ENCODE measurements around the gene CDC20B.

The CDC20B gene, protein sequence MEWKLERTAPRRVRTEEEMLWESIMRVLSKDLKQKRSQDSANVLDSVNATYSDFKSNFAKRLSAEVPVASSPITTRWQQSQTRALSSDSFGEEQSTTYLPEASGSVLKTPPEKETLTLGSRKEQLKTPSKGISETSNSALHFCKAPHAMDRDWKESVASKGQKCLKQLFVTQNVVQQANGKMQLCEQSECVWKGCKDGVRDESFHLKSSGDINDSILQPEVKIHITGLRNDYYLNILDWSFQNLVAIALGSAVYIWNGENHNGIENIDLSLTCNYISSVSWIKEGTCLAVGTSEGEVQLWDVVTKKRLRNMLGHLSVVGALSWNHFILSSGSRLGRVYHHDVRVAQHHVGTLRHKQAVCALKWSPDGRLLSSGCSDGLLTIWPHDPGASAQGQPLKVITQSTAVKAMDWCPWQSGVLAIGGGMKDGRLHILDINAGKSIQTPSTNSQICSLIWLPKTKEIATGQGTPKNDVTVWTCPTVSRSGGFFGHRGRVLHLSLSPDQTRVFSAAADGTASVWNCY

GRCh38 chr5:55172937-55173686, at the start of gene CDC20B:
TSS of gene CDC20B (minus strand) at chr5:55173177. CDS start at chr5:55173000, 177 bp downstream.
- in situ Hi-C loops (cut with HindIII; ENCODE audit: low sequenced_read_pairs) = no loop called here
- DNase-seq (ENCODE audit: low read depth) = no peak
- TF ChIP-seq, protein P1, sequence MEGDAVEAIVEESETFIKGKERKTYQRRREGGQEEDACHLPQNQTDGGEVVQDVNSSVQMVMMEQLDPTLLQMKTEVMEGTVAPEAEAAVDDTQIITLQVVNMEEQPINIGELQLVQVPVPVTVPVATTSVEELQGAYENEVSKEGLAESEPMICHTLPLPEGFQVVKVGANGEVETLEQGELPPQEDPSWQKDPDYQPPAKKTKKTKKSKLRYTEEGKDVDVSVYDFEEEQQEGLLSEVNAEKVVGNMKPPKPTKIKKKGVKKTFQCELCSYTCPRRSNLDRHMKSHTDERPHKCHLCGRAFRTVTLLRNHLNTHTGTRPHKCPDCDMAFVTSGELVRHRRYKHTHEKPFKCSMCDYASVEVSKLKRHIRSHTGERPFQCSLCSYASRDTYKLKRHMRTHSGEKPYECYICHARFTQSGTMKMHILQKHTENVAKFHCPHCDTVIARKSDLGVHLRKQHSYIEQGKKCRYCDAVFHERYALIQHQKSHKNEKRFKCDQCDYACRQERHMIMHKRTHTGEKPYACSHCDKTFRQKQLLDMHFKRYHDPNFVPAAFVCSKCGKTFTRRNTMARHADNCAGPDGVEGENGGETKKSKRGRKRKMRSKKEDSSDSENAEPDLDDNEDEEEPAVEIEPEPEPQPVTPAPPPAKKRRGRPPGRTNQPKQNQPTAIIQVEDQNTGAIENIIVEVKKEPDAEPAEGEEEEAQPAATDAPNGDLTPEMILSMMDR (IDR thresholded peaks at IDR 0.05; ENCODE audit: low read depth, low read length, missing control alignments) = no peak
- peak within 1 kb of the TSS; percentile 48 for H3K4me3 ChIP-seq (ENCODE audit: low read depth, low read length)

- DNase-seq (ENCODE audit: low read depth) = no peak
- in situ Hi-C loops (cut with HindIII; ENCODE audit: low sequenced_read_pairs) = no loop called here
Measured at GRCh38 chr5:55222092-55222984, 49.4 kb upstream of the CDC20B start.

DNA sequence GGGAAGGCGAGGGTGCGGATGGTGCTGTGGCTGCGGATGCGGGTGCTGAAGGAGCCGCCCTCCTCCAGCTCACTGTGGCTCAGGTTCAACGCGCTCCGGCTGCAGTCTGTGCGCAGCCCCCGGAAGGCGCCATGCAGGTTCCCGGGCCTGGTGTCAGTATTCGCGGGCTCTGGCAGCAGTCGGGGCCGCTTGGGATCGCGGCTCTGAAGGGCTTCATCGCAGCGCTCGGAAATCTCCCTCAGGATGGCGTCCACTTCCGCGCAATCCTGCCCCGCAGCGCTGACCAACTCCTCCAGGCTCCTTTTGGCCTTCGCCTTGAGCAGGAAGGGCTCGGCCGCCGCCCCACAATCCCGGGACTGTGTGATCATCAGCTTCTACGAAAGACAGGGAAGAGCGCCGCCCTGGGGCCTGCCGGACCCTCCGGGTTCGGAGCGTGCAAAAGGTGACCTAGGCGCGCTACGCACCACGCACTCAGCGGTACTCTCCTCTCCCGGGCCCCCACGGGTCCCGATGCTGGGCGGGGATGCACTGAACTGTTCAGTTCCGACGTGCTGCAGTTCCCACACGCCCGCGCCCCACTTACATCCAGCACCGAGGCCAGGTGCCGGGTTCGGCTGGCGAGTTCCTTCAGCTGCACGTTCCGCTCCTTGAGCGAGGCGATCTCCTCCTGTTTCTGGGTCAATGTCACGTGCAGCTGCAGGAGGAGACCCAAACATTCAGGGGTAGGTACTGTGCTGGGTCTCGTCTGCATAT, 47.6 kb upstream of the CDC20B start:
- in situ Hi-C loops (cut with HindIII; ENCODE audit: low sequenced_read_pairs) = no loop called here
- DNase-seq (ENCODE audit: low read depth) = no peak

More at GRCh38 chr5:55222092-55222984, 49.4 kb upstream of the CDC20B start:
- TF ChIP-seq, protein P1 (IDR thresholded peaks at IDR 0.05; ENCODE audit: low read depth, low read length, missing control alignments) = no peak
- no peak overlapping the region for H3K4me3 ChIP-seq (ENCODE audit: low read depth, low read length)

DNA sequence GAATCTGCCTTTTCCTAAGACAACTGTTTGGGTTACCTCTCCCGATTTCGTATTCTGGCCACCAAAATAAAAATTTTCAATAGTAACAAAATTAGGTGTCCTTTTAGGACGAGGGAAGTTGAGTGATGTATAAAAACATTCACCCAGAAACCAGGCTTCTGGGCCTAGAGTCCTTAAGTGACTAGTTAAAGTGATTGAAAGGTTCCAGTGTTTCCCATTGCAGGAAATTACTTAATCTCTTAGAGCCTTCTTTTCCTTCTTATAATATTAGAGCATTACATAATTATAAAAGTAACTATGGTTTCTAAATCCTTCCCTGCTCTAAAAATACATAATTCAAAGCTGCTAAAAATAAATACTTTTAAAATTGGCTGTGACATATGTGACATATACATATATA, 46.8 kb upstream of the CDC20B start:
- DNase-seq (ENCODE audit: low read depth) = no peak
- in situ Hi-C loops (cut with HindIII; ENCODE audit: low sequenced_read_pairs) = no loop called here
- TF ChIP-seq, protein P1 (IDR thresholded peaks at IDR 0.05; ENCODE audit: low read depth, low read length, missing control alignments) = no peak
- H3K4me3 ChIP-seq (ENCODE audit: low read depth, low read length) = no peak overlapping the region

More for the DNA sequence above, 47.6 kb upstream of the CDC20B start:
- TF ChIP-seq, protein P1 (IDR thresholded peaks at IDR 0.05; ENCODE audit: low read depth, low read length, missing control alignments) = peak; percentile 13
- peak overlapping the region; percentile 29 for H3K4me3 ChIP-seq (ENCODE audit: low read depth, low read length)

DNA sequence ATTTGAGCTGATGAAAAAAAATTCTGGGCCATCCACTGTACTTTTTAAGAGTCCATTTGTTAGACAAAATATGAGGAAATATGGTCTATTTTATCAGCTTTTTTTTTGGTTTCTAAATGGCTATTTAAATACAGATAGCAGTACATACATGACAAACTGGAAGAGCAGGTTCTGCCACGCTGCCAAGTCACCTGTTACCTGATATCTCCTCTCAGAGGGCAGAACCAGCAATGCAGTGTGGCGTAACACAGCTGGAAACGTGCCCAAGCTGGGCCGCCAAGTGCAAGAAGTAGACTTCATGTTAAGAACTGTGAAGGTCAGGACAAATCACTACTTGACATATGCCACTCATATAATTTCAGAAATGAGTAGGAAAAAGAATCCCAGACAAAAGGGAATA, 46.0 kb upstream of the CDC20B start:
- H3K4me3 ChIP-seq (ENCODE audit: low read depth, low read length) = no peak overlapping the region
- in situ Hi-C loops (cut with HindIII; ENCODE audit: low sequenced_read_pairs) = no loop called here
- TF ChIP-seq, protein P1 (IDR thresholded peaks at IDR 0.05; ENCODE audit: low read depth, low read length, missing control alignments) = no peak
- DNase-seq (ENCODE audit: low read depth) = no peak
